ENCODE measurements around the gene CSN2. TPM values are rescaled to one million over a fixed set of nuclear protein-coding genes. Genes with fewer than 3 reads are reported as not detected.

The CSN2 gene
- total and polyA plus RNA-seq, 10 of the 15 experiments (the other 5 are each of a cell fraction or from before 2014, with no cell fraction given), result not detected

- TF ChIP-seq HSF1 (IDR thresholded peaks at IDR 0.05; ENCODE audit: low read depth, low read length) (no peak), ZNF384 (IDR thresholded peaks at IDR 0.05; ENCODE audit: borderline replicate concordance, low read depth, low read length) (no peak), CEBPZ (IDR thresholded peaks at IDR 0.05; ENCODE audit: low read depth, low read length) (no peak), CHD2 (IDR thresholded peaks at IDR 0.05; ENCODE audit: borderline replicate concordance, low read depth, low read length) (no peak), ZSCAN29 (IDR thresholded peaks at IDR 0.05) (no peak), NR2F1 (conservative IDR thresholded peaks at IDR 0.05) (no peak), CEBPB (IDR thresholded peaks at IDR 0.05; ENCODE audit: borderline replicate concordance in 1 of 2, low read depth in 2 of 2, low read length in 2 of 2) (no peak), CUX1 (IDR thresholded peaks at IDR 0.05; ENCODE audit: insufficient replicate concordance, low read depth, low read length) (no peak)
Measured at GRCh38 chr4:69977582-69977981, 12.1 kb upstream of the CSN2 start (continued).

Measured in GM12878 (cell line).